ENCODE measurements around the gene ARID1B. TPM values are rescaled to one million over a fixed set of nuclear protein-coding genes. Genes with fewer than 3 reads are reported as not detected.

ARID1B gene
- total and polyA plus RNA-seq, 2 of the 13 experiments (the other 11 are each of a cell fraction or from before 2014, with no cell fraction given), result 20.1 to 32.6 TPM

DNA sequence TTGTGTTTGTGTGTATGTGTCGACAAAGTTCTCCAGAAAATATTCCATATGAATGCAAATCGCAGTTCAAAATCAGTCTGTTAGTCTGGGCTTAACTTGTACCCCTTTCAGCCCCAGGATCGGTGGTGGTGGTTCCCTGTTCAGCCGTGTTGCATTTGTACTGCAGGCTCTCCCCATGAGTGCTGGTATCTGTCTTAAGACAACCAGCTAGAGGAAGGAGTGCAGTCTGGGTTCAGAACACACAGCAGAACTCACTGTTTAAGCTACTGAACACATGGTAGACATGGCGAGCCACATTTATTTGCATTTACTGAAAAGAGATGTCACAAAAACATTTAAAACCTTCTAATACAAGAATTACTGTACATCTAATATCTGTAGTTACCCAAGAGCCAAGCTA lies 192.1 kb downstream of the ARID1B start:
- no peak overlapping the region for H3K9ac ChIP-seq (ENCODE audit: insufficient read depth, low read depth, low read length)
- H3K4me3 ChIP-seq (replicated peaks in 1 of 3; ENCODE audit: insufficient read depth in 1 of 3, low read depth in 2 of 3, low read length in 3 of 3), result no peak overlapping the region
- no peak overlapping the region for H3K4me2 ChIP-seq (ENCODE audit: low read depth, low read length)
- H4K20me1 ChIP-seq (ENCODE audit: insufficient read depth, low read length), result peaks cover 15% of the 10 kb centered on the region; the same call in 1 of the 2 replicates
- H3K79me2 ChIP-seq (ENCODE audit: insufficient read depth, low read length), result peaks cover 61% of the 10 kb centered on the region
- FAIRE-seq (no peak), ATAC-seq (no peak; the same call in 2 of the 3 replicates), DNase-seq (ENCODE audit: low spot score) (no peak)
- TF ChIP-seq, protein P1, sequence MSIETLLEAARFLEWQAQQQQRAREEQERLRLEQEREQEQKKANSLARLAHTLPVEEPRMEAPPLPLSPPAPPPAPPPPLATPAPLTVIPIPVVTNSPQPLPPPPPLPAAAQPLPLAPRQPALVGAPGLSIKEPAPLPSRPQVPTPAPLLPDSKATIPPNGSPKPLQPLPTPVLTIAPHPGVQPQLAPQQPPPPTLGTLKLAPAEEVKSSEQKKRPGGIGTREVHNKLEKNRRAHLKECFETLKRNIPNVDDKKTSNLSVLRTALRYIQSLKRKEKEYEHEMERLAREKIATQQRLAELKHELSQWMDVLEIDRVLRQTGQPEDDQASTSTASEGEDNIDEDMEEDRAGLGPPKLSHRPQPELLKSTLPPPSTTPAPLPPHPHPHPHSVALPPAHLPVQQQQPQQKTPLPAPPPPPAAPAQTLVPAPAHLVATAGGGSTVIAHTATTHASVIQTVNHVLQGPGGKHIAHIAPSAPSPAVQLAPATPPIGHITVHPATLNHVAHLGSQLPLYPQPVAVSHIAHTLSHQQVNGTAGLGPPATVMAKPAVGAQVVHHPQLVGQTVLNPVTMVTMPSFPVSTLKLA (IDR thresholded peaks at IDR 0.05), result peak; percentile 38; the same call in 1 of the 2 replicates
- TF ChIP-seq USF2 (IDR thresholded peaks at IDR 0.05; ENCODE audit: low read depth, low read length) (no peak), USF2 (CRISPR knock-in tag; IDR thresholded peaks at IDR 0.05; ENCODE audit: borderline replicate concordance) (no peak), TP53 (CRISPR knock-in tag; conservative IDR thresholded peaks at IDR 0.05) (no peak)
- no peak overlapping the region for H2AFZ ChIP-seq (ENCODE audit: low read length)
- intact Hi-C loops (cut with micrococcal nuclease; ENCODE audit: unreplicated experiment), result no loop called here
- no peak overlapping the region for H3K27ac ChIP-seq (ENCODE audit: extremely low read length, insufficient read depth, low read length)
- H3K9me3 ChIP-seq (ENCODE audit: low read length), result no peaks in the 10 kb centered on the region
- ChIA-PET POLR2A (no interaction called here), CTCF (ENCODE audit: low intra/inter-chr PET ratio, low total read pairs) (no interaction called here)
- no peaks in the 10 kb centered on the region for H3K36me3 ChIP-seq (replicated peaks in 1 of 2; ENCODE audit: control insufficient read depth in 1 of 2, insufficient read depth in 2 of 2, low read length in 2 of 2)
- H3K4me1 ChIP-seq (ENCODE audit: insufficient read depth, low read length), result peaks cover 22% of the 10 kb centered on the region
- BruUV-seq (replicated peaks), result no TSS peak
- in situ Hi-C loops (cut with HindIII; ENCODE audit: extremely low pct_ligation_motif_present, low pct_unique_long_range_greater_than_20kb), result no loop called here
- H3K27me3 ChIP-seq (ENCODE audit: control insufficient read depth in 1 of 2, insufficient read depth in 2 of 2, low read length in 2 of 2), result no peaks in the 10 kb centered on the region
- WGBS (ENCODE audit: low lambda C conversion rate), result 96% methylated on average over 5 of the region's 5 CpGs
